AML-193 (cell line): ENCODE results near the gene KRTAP4-3.
"Not testable (repeated sequence)": the region's sequence is repeated elsewhere in the genome, so short reads cannot be mapped to it uniquely, and the experiment has no call there.

Experiments used
- DNase-seq, 2 experiments: peaks; one replicate each; lab custom pipeline; 2025; lab: John Stamatoyannopoulos, UW

Gene KRTAP4-3

GRCh38 chr17:41168121-41168520 lies at the start of gene KRTAP4-3:
Gene KRTAP4-3, minus strand, starts transcription at chr17:41168221. Its CDS starts 49 bp downstream, at chr17:41168172.
- no peak for DNase-seq

- no peak for DNase-seq
Observed at GRCh38 chr17:41215681-41216080, 47.7 kb upstream of the KRTAP4-3 start.

GRCh38 chr17:41212524-41213169 lies 44.6 kb upstream of the KRTAP4-3 start:
- no peak for DNase-seq

GRCh38 chr17:41211845-41212466 lies 43.9 kb upstream of the KRTAP4-3 start:
- no peak for DNase-seq

- DNase-seq, result no peak
Observed at GRCh38 chr17:41199421-41200078, 31.5 kb upstream of the KRTAP4-3 start.

- no peak for DNase-seq
Observed at GRCh38 chr17:41196068-41196467, 28.0 kb upstream of the KRTAP4-3 start.

GRCh38 chr17:41190328-41190727 lies 22.3 kb upstream of the KRTAP4-3 start:
- no peak for DNase-seq

- DNase-seq, result not testable (repeated sequence)
Observed at GRCh38 chr17:41189837-41190318, 21.9 kb upstream of the KRTAP4-3 start, which contains the start of gene KRTAP9-1. Gene KRTAP9-1, plus strand, starts transcription at chr17:41189887. Its CDS starts 0 bp downstream, at chr17:41189887.

GRCh38 chr17:41186872-41187271 lies 18.9 kb upstream of the KRTAP4-3 start:
- no peak for DNase-seq

GRCh38 chr17:41185001-41185400 lies 17.0 kb upstream of the KRTAP4-3 start:
- DNase-seq, result no peak

GRCh38 chr17:41184480-41184961 lies 16.5 kb upstream of the KRTAP4-3 start, which contains the start of gene KRTAP4-1:
Gene KRTAP4-1, minus strand, starts transcription at chr17:41184911. Its CDS starts 57 bp downstream, at chr17:41184854.
- no peak for DNase-seq

GRCh38 chr17:41178843-41179616 lies 11.0 kb upstream of the KRTAP4-3 start:
- no peak for DNase-seq

GRCh38 chr17:41178341-41178740 lies 10.3 kb upstream of the KRTAP4-3 start:
- no peak for DNase-seq

GRCh38 chr17:41177727-41178271 lies 9.8 kb upstream of the KRTAP4-3 start, which contains the start of gene KRTAP4-2:
Gene KRTAP4-2, minus strand, starts transcription at chr17:41178221. Its CDS starts 57 bp downstream, at chr17:41178164.
- no peak for DNase-seq

GRCh38 chr17:41176744-41177387 lies 8.8 kb upstream of the KRTAP4-3 start:
- DNase-seq, result no peak

- DNase-seq, result no peak
Observed at GRCh38 chr17:41171886-41172285, 3.9 kb upstream of the KRTAP4-3 start.

GRCh38 chr17:41167561-41167960 lies 460 bp downstream of the KRTAP4-3 start:
- DNase-seq, result no peak

GRCh38 chr17:41163828-41164227 lies 4.2 kb downstream of the KRTAP4-3 start:
- no peak for DNase-seq

- DNase-seq, result no peak
Observed at GRCh38 chr17:41160648-41161047, 7.4 kb downstream of the KRTAP4-3 start, which contains the start of gene KRTAP4-4. Gene KRTAP4-4, minus strand, starts transcription at chr17:41160748. Its CDS starts 57 bp downstream, at chr17:41160691.

- not testable (repeated sequence) for DNase-seq
Observed at GRCh38 chr17:41160190-41160589, 7.8 kb downstream of the KRTAP4-3 start.

- DNase-seq, result no peak
Observed at GRCh38 chr17:41153856-41154255, 14.2 kb downstream of the KRTAP4-3 start.
